Left kidney (tissue), 2 donors: Measurements from ENCODE around the gene FAM98B. TPM values are rescaled to one million over a fixed set of nuclear protein-coding genes. Genes with fewer than 3 reads are reported as not detected.

Source experiments
- DNase-seq: peaks from one replicate; pipeline ENCODE4 v3.0.0-alpha.2; 2013
- polyA plus RNA-seq: library from polyadenylated mRNA; unstranded; fragments of 120-200 nt; gene quantifications from one replicate; pipeline ENCODE4 v1.2.1, GENCODE V29; 2013; ENCODE audit not compliant: insufficient read length

The FAM98B gene
- polyA plus RNA-seq, 1 donor, result 86.9 TPM

DNA sequence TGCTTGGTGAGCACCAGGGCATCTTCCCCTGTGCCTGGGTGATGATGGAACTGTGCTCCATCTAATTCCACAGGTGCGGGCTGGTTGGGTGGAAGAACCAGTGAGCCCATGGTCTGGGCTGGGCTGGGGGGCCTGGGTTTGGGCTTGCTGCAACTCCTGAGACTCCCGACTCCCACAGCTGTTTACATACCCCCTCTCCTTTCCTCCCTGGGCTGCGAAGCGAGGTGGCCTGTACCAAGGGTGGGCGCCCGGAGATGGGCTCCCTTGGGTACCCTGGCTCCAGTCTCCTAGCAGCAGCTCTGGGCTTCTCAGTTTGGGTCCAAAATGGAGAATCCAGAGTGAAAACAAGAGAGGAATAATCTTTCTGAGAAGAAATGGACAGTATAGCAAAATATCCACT, 5.6 kb downstream of the FAM98B start:
- DNase-seq, result no peak

DNA sequence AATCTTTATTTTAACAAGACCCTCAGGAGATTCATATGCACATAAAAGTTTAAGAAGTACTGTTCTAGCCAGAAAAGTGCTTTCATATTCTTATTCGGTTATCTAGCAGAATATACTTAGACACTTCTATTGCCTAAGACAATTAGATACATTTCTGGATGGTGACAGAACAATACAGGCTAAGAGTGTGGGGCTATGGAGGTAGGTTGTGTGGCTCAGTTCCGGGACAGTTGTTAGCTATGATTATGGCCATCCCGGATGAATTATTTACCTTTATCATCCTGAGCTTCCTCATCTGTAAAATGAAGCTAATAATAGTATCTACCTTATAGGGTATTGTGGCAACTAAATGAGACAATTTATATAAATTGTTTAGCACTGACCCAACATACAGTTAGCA, 6.6 kb downstream of the FAM98B start:
- no peak for DNase-seq

DNA sequence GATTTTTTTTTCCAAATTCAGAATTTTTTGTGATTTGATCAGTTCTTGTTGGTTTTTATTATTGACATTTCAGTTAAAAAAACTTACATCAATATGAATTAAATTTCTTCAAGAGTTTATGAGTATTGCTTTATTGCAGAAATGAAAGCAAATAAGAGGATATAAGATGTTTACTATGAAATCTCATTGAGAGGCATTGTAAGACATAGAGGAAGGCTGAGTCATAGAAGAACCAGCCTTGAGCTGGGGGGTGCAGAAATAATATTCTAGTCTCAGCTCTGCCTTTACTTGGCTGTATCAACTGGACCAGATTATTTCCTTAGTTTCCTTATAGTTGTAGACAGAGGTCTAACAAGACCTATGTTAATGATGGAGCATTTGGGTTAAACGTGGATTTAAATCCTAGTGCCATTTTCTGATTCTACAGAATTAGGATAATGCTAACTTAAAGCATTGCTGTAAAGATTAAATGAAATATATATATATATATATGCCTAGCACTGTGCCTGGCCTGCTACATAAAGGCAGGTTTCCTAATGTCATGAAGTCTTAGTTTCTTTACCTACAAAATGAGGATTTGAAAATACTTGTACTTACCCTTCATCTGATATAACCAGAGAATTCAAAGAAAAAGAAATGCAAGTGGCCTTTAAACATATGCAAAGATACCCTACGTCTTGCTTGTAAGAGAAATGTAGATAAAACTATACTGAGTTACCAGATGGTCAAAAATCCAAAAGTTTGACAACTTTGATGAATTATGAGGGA, 7.3 kb downstream of the FAM98B start:
- DNase-seq, result no peak

DNA sequence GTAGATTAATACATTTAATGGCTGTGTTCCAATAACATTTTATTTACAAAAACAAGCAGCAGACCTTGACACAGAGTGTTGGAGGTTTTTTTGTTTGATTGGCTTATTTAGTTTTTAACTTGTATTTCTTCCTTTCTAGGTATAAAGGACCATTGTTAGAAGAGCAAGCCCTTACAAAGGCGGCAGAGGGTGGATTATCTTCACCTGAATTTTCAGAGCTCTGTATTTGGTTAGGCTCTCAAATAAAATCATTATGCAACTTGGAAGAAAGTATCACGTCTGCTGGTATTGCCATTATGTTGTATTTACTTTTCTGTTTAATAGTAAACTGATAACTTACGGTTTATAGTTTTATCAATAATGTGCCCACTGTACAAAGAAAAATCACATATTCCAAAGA, 10.0 kb downstream of the FAM98B start:
- no peak for DNase-seq

DNA sequence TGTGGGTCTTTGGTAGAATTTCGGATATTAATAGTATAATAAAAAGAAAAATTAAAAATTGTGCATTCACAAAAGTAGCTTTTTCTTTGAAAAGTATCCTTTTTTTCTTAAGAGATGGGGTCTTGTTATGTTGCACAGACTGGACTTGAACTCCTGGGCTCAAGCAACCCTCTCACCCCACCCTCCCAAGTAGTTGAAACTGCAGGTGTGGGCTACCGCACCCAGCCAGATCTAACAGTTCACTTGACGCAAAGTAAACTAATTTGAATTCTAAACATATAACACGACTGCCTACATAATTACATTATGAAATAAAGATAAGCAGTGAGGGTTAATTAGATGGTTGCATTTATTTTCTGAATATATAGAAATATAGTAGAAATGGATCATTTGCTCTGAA, 10.7 kb downstream of the FAM98B start:
- no peak for DNase-seq

DNA sequence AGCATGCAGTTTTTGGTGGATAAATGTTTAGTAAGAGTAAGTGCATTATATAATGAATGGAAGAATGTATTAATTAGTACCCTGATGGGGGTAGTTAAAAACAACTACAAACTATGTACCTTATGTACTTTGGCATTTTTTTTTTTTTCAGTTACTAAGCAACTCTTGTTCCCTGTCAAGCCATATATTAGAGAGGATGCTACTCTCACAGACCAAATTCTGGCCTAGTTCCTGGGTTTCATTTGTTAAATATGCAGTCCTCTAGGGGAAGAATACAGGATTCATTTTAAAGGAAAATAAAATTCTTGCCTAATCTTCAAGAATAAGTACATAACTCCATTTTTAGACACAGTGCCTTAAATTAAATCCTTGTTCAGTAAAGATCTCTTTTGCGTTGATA, 16.9 kb downstream of the FAM98B start:
- no peak for DNase-seq

DNA sequence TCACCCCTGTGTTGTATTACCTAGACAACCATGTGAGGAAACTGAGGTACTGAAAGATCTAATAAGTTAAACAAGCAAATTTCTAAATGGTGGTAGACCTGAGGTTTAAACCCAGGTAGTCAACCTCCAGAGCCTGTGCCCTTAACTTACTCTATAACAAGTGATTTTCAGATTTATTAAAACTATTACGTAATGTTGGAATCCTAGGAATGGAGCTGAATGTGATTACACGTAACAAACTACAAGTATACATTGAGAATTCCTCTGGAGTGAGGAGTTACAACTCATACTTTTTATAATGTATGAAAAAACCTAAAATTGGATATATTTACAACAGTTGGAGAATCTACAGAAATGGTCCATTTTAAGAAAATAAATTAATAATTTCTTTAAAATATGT, 18.0 kb downstream of the FAM98B start:
- no peak for DNase-seq

DNA sequence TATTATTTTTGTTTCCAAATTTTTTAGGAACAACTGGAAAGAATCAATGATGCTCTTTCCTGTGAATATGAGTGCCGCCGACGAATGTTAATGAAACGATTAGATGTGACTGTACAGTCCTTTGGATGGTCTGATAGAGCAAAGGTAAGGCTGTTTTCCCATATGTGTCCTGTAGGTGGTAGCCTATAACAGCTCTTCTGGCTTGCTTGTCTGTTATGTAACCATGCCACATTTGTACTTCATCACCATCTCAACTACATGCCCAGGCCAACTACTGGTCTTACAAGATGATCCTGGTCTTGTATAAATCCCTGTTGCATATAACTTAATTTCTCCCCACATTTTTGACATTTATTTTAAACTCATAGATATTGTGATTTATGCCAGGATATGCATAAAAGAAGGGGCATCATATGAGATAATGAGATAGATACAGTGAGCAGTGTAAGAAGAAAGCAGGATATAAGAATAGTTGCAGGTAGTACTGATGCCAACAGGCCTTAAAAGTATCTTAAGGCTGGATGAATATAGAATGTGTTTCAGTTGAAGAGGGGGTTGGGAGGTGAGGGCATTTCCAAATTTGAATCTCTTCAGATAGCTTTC, 20.3 kb downstream of the FAM98B start:
- DNase-seq, result peak; percentile 54

DNA sequence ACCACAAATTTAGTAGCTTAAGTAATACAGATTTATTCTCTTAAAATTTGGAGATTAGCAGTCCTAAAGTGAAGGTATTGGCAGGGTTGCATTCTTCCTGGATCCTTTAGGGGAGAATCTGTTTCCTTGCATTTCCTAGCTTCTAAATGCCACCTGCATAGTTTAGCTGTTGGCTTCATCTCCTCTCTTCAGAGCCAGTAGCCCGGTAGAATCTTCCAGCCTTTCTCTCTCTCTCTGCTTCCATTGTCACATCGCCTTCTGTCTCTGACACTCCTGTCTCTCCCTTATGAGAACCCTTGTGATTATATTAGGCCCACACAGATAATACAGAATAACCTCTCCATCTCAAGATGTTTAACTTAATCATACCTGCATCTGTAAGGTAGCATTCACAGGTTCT, 21.4 kb downstream of the FAM98B start:
- DNase-seq, result no peak

DNA sequence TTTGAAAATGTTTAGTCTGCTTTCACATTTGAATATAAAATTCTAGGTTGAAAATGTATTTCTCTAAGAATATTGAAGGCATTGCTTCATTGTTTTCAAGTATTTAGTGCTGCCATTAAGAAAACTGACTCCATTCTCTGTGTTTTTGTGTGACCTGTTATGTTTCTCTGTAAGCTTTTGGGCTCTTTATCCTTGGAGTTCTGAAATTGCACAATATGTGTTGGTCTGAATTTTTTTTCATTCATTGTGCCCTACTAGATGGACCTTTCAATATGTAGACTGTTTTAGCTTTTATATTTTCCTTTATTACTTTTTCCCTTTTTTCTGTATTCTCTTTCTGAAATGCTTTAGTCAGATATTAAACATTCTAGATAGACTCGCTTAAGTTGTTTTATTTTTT, 22.2 kb downstream of the FAM98B start:
- no peak for DNase-seq

DNA sequence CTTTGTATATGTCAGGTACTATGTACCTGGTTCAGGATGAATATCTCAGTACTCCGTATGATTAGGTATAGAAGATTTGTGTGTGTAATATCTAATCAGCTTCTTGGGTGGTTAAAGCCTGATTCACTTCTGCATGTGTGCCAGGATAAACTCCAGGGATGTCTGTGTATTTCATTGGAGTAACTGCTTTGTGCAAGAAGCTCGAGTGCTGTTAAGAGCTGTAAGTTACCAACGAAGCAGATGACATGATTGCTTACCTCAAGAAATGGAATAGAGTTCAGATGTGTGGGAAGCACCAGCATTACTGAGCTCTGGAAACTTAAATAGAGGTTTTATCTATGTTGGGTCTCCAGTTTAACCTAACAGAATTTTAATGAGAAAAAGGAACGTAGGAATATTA, 23.7 kb downstream of the FAM98B start:
- DNase-seq, result no peak

DNA sequence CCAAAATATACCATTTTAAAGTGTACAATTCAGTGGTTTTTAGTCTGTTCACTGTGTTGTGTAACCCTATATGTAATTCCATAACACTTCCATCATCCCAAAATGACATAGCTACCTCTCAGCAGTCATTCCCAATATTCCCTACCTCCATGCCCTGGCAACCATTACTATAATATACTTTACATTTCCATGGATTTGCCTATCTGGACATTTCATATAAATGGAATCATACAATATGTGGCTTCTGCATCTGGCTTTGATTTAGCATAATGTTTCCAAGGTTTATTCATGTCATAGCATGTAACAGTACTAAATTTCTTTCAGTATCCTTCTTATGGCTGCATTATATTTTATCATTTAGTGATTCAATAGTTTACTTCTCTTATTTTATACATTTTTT, 25.3 kb downstream of the FAM98B start:
- no peak for DNase-seq

DNA sequence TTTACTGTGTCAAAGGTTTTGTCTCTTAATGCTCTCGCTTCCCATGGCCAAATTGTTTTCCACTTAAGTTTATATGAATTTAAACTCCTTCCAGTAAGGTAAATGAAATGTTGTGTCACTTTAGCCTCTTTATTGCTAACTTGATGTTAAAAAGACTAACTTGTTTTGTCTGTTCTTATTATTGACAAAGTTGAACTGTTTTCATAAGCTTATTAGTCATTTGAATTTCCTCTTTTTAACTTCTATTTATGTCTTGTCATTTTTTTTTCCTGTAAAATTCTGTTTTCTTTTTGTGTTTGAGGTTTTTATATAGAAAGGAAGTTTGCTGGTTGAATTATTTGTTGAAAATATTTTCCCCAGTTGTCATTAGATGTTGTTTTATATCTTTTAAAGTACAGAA, 25.8 kb downstream of the FAM98B start:
- no peak for DNase-seq

DNA sequence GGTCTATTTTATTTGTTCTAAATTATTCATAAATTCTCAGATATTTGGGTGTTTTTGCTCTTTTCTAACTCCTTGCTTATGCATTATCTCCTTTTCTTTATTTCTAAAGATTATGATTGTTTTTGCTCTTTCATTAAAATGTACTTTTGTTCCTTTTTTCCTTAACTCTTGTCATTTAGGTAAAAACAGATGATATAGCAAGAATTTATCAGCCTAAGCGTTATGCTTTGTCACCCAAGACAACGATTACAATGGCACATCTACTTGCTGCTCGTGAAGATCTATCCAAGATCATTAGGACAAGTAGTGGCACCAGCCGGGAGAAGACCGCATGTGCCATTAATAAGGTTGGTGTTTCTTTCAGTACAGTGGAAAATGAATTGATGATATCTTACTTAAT, 27.2 kb downstream of the FAM98B start:
- no peak for DNase-seq

DNA sequence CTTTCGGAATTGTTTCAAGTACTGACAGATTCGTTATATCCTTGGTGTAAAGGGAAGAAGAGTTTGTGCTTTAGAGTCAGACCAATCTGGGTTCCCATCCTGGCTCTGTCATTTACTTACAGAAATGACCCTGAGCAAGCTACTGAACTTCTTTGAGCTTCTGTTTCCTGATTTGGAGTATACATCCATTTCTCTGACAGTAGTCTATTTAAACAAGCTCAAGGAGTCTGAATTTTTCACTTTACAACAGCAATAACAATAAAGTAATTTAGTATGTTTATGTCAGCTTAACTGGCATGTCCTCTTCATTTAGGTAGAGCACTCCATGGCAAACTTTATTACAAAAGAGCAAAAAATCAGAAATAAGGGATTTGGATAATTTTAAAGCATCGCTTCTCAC, 27.8 kb downstream of the FAM98B start:
- DNase-seq, result no peak

DNA sequence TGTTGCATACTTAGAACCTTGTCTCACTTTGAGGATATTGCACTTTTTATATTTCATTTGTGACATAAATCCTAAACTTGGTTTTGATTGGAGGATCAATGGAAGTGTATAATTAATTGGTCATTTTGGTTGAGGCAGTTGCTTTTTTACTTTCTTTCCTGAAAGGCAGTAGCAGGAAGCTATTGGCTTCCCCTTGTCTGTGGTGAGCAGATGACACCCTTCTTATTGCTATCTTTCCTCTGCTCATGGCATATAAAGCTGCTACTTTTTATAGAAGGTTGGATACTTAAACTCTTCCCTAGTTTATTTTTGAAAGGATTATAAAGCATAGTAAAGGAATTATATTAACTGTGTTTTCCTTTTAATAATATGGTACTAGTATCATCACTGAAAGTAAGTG, 28.6 kb downstream of the FAM98B start:
- DNase-seq, result no peak

DNA sequence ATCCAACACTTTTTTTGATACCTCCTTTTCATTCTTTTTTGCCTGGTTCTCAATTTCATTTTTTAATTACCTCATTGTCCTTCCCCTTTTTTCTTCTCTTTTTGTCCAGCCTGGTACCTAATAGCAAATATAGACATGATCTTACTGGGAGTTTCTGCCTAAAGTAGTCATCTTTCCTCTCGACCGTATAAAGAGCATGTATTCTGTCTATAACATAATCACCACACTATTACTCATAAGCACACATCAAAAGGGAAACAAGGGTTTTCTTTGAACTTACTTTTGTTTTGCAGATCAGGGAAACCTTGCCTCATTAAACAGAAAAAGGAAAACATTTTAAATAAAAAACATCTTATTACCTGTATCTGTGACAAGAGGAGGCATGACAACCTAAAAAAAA, 33.0 kb downstream of the FAM98B start:
- DNase-seq, result no peak

DNA sequence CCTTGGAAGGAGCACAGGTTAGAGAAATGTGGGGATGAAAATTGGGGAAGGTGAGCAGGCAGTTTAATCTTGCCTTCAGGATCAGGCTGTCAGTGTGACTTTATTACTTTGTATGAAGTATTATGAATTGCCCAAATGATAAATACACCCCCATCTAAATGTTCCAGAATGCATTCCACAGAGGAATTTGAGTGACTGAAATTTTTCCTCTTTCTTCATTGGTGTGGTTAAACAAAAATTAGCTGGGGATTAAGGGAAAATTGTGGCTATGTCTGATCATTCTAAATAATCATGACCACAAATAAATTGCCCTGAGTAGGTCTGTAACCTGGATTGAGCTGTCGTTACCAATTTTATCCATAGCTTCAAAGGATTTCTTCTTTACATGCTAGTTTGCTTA, 33.5 kb downstream of the FAM98B start:
- no peak for DNase-seq

DNA sequence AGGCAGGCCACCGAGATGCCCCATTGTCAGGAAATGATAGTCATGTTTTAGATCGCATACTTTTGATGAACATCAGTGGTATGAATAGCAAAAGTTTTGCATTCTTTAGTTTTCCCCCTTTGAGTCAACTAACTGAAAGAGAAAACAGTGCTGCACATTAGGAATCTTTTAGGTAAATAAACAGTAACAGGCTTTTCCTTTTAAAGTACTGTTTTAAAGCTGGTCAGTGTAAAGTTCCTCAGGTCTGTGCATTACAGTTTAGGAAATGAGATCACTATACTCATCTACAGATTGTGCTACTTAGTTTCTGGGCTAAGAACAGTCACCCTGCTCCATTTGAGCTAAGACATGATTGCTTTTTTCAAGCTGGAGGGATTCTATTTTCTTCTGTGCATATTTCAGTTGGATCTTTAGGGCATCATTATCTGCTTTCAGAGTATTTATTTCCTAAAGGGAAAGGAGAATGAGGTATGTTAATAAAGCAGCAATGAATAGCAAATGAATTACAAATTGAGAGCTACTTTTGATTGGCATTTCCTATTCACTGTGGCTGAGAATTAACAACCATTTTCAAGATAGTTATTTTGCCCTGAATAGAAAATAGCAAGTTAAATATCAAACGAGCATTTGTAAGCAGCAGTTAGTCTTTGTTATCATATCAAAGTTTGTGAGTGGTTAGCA, 36.5 kb downstream of the FAM98B start:
- DNase-seq, result no peak

DNA sequence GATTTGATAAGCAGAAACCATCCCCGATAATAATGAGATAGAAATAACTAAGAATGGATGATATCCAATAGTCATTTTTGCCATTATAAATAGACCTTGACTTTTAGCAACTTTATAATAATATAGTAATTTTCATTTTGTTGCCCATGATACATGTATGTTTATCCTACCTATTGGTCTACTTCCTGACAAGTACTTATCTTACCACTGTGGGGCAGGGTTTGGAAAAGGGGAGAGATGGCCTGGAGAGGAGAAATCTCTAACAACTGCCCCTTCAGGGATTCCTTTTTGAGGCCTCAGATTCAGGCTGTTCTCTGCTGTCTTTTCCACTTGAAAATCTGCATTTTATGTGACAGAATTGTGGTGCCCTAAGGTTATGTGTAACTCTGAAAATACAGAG, 42.2 kb downstream of the FAM98B start:
- no peak for DNase-seq

DNA sequence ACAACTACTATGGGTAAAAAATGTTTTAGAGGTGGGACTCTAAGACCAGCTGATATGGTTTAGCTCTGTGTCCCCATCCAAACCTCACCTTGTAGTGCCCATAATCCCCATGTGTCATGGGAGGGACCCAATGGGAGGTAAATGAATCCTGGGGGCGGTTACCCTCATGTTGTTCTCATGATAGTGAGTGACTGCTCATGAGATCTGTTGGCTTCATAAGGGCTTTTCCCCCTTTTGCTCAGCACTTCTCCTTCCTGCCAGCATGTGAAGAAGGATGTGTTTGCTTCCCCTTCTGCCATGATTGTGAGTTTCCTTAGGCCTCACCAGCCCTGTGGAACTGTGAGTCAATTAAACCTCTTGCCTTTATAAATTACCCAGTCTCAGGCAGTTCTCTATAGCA, 45.7 kb downstream of the FAM98B start:
- no peak for DNase-seq

DNA sequence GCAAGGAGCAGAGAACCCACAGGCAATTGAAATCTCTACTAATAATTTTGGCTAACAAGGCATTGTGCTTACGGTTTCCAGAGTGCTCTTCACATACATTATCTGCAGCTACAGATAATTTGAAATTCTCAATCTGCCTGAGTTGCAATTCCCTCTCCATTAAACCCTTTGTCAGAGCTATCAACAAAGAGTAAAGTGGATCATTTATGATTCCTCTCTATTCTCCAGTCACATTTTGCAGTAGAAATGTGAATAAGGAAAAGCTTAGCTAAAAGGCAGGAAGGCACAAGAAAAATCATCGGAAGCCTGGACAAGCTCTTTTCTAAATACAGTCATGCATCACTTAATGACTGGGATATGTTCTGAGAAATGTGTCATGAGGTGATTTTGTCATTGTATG, 49.6 kb downstream of the FAM98B start:
- no peak for DNase-seq

DNA sequence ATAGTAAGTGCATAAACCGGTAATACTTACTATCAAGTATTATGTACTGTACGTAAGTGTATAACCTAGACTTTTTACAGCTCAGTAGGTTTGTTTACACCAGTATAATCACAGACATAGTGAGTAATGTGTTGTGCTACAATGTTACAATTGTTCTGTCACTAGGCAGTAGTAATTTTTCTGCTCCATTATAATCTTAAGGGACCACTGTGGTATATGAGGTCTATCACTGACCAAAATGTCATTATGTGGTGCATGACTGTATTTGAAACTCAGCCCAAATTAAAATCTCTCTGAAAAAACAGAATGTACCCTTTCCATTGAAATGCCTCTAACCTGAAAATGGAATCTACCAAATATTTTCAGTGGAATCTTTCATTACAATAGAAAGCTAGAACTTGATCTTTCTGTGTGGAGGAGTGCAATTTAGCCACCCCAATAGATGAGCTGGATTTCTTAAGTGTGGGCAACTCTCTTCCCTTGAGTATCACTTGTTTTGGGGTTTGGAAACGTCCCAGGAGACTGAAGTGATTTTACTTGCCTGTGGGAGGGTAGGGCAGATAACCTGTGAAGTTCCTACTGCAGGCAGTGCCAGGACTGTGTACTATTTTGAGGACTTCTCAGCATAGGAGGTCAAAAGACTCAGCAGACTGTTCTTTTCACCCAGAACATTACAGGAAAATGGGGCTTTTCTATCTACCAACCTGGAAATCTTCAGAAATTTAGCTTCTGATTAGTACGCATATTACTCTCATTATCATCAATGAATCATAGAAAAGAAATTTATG, 50.9 kb downstream of the FAM98B start:
- DNase-seq, result no peak
